GM23338 (cell line): ENCODE data around the gene SLC35B4. TPM values are rescaled to one million over a fixed set of nuclear protein-coding genes. Genes with fewer than 3 reads are reported as not detected.

Experiments
- ATAC-seq: fragments of 200-7000 bp; cut with Tn5 transposase; 3 replicates; pipeline ENCODE4 v1.9.1; 2020
- DNase-seq: peaks from one replicate; pipeline ENCODE4 v3.0.0-alpha.2; 2015; ENCODE audit warnings: low spot score
- H2AFZ ChIP-seq: fragments of 200-600 bp; sonication (generic); 2 replicates; pipeline ENCODE4 v1.8.0; 2016; ENCODE audit warnings: antibody characterized with exemption, mild to moderate bottlenecking, moderate library complexity
- H3F3A ChIP-seq: fragments of 200-600 bp; sonication (generic); replicated peaks from 2 replicates; pipeline ENCODE4 v1.8.0; 2017; ENCODE audit warnings: antibody characterized with exemption, mixed run types, low read depth
- H3K27ac ChIP-seq: fragments of 200-600 bp; sonication (generic); 2 replicates; pipeline ENCODE4 v1.6.1; 2016; ENCODE audit warnings: low read depth
- H3K27me3 ChIP-seq: fragments of 200-600 bp; sonication (generic); 2 replicates; pipeline ENCODE4 v1.8.0; 2016; ENCODE audit warnings: mild to moderate bottlenecking, mixed run types, moderate library complexity; ENCODE audit not compliant: insufficient read depth
- H3K36me3 ChIP-seq: fragments of 200-600 bp; sonication (generic); 2 replicates; pipeline ENCODE4 v1.8.0; 2016; ENCODE audit warnings: mild to moderate bottlenecking; ENCODE audit not compliant: insufficient read depth
- H3K4me1 ChIP-seq: fragments of 200-600 bp; sonication (generic); 2 replicates; pipeline ENCODE4 v1.8.0; 2016; ENCODE audit warnings: mild to moderate bottlenecking, moderate library complexity; ENCODE audit not compliant: insufficient read depth
- H3K4me2 ChIP-seq: fragments of 200-600 bp; sonication (generic); 2 replicates; pipeline ENCODE4 v1.7.1; 2017; ENCODE audit warnings: mixed run types
- H3K4me3 ChIP-seq: fragments of 200-600 bp; sonication (generic); 2 replicates; pipeline ENCODE4 v1.6.1; 2016; ENCODE audit warnings: mixed run types
- H3K79me2 ChIP-seq: fragments of 200-600 bp; sonication (generic); replicated peaks from 2 replicates; pipeline ENCODE4 v1.8.0; 2017; ENCODE audit warnings: mild to moderate bottlenecking; ENCODE audit not compliant: insufficient read depth
- H3K9me2 ChIP-seq: fragments of 200-600 bp; sonication (generic); 2 replicates; pipeline ENCODE4 v1.8.0; 2017; ENCODE audit not compliant: insufficient read depth
- H4K20me1 ChIP-seq: fragments of 200-600 bp; sonication (generic); replicated peaks from 2 replicates; pipeline ENCODE4 v1.8.0; 2017; ENCODE audit warnings: mild to moderate bottlenecking; ENCODE audit not compliant: insufficient read depth
- H3K27ac Mint-ChIP-seq: 2 replicates; pipeline ENCODE4 v1.8.0; 2020; ENCODE audit warnings: inconsistent platforms, mild to moderate bottlenecking, moderate library complexity, mixed read lengths
- H3K27me3 Mint-ChIP-seq: 3 replicates; pipeline ENCODE4 v1.8.0; 2022; ENCODE audit warnings: low read depth, mild to moderate bottlenecking, moderate library complexity, mixed read lengths, inconsistent platforms; ENCODE audit not compliant: insufficient read depth, poor library complexity
- H3K36me3 Mint-ChIP-seq: 3 replicates; pipeline ENCODE4 v1.8.0; 2021; ENCODE audit warnings: low read depth, mild to moderate bottlenecking, inconsistent platforms, moderate library complexity, mixed read lengths
- H3K4me1 Mint-ChIP-seq: 3 replicates; pipeline ENCODE4 v1.8.0; 2020; ENCODE audit warnings: mild to moderate bottlenecking, inconsistent platforms, mixed read lengths
- H3K4me3 Mint-ChIP-seq: 3 replicates; pipeline ENCODE4 v1.8.0; 2021; ENCODE audit warnings: moderate library complexity, mild to moderate bottlenecking, inconsistent platforms, mixed read lengths
- H3K9me3 Mint-ChIP-seq: 3 replicates; pipeline ENCODE4 v1.8.0; 2020; ENCODE audit warnings: moderate library complexity, mild to moderate bottlenecking, inconsistent platforms, mixed read lengths
- CREB1 ChIP-seq: fragments of 250-450 bp; sonication (Bioruptor Pico); IDR thresholded peaks from 2 replicates; pipeline ENCODE4 v1.5.0; 2020; ENCODE audit warnings: low read depth, mild to moderate bottlenecking, moderate library complexity
- EZH2 ChIP-seq: fragments of 200-600 bp; sonication (generic); IDR thresholded peaks from one replicate; pipeline ENCODE4 v1.8.0; 2017; ENCODE audit warnings: antibody characterized with exemption, mild to moderate bottlenecking, low read depth; ENCODE audit not compliant: unreplicated experiment
- EZH2phosphoT487 ChIP-seq: fragments of 200-600 bp; sonication (generic); IDR thresholded peaks from one replicate; pipeline ENCODE4 v1.8.1; 2018; ENCODE audit warnings: antibody characterized with exemption; ENCODE audit not compliant: unreplicated experiment
- NANOG ChIP-seq: IDR thresholded peaks from 2 replicates; pipeline ENCODE4 v1.6.1; 2016; ENCODE audit warnings: antibody characterized with exemption, borderline replicate concordance
- POLR2AphosphoS5 ChIP-seq: IDR thresholded peaks from 2 replicates; pipeline ENCODE4 v1.6.1; 2016; ENCODE audit warnings: antibody characterized with exemption, low read depth
- STAT1 ChIP-seq: IDR thresholded peaks from one replicate; pipeline ENCODE4 v1.6.1; 2016; ENCODE audit warnings: antibody characterized with exemption; ENCODE audit not compliant: unreplicated experiment
- ZNF114 ChIP-seq: fragments of 250-450 bp; sonication (Bioruptor Pico); IDR thresholded peaks from 2 replicates; pipeline ENCODE4 v1.5.0; 2020; ENCODE audit warnings: mild to moderate bottlenecking, moderate library complexity
- ZNF331 ChIP-seq: fragments of 250-450 bp; sonication (Bioruptor Pico); IDR thresholded peaks from 2 replicates; pipeline ENCODE4 v1.5.0; 2020; ENCODE audit warnings: low read depth, mild to moderate bottlenecking, moderate library complexity
- polyA plus RNA-seq: library from polyadenylated mRNA; unstranded; fragments of >200 nt; fragmentation: Nextera tagmentation; extraction: Ambion mirVana; gene quantifications from 2 replicates; pipeline ENCODE4 v1.2.1, GENCODE V29; 2016
- total RNA-seq: library from RNA; depleted of rRNA; stranded (reverse); fragments of >200 nt; shearing (Covaris generic); gene quantifications from 2 replicates; pipeline ENCODE4 v1.2.3, GENCODE V29; 2014
- TF ChIP-seq, protein P1 (sequence below), 2 experiments: fragments of 200-600 bp in 1 of 2; sonication (generic) in 1 of 2; conservative IDR thresholded peaks; 2 replicates each; pipeline versions ENCODE4 v1.5.1 to v1.6.1; 2016 to 2017; ENCODE audit warnings: antibody characterized with exemption in 2 of 2, low read depth in 2 of 2, mild to moderate bottlenecking in 2 of 2, moderate library complexity in 1 of 2
- TF ChIP-seq, protein P2 (sequence below): IDR thresholded peaks from 2 replicates; pipeline ENCODE4 v1.6.1; 2016; ENCODE audit warnings: antibody characterized with exemption
- TF ChIP-seq, protein P3 (sequence below): IDR thresholded peaks from one replicate; pipeline ENCODE4 v1.6.1; 2018; ENCODE audit warnings: antibody characterized with exemption; ENCODE audit not compliant: unreplicated experiment

SLC35B4 gene
- total and polyA plus RNA-seq, 2 experiments from 2014 or later, result 22.6 to 29.7 TPM

DNA sequence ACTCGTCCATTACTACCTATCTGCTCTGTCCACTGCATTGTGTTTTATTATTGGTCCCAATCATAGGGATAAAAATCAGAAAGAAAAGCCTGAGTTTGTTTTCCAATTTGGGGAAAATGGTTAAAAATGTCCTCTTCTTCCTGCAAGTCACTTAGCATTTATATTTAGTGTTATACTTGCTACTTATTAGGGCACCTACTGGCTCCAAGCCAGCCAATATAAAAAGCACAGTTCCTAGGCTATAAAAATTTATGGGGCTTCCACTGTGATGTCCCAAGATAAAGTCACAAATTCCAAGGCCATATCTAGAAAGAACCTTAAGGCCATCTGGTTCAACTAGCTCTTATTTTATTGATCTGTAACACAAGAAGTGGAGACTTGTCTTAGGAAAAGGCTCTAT lies 3.2 kb downstream of the SLC35B4 start:
- Histone ChIP-seq H3F3A (no peaks in the 10 kb centered on the region), H3K79me2 (peaks cover 29% of the 10 kb centered on the region), H3K4me2 (no peak overlapping the region), H3K9me2 (no peaks in the 10 kb centered on the region), H3K27me3 (no peaks in the 10 kb centered on the region), H4K20me1 (peaks cover 1% of the 10 kb centered on the region; the same call in 1 of the 2 replicates), H3K4me3 (no peak overlapping the region), H3K4me1 (peaks cover 8% of the 10 kb centered on the region), H3K36me3 (no peaks in the 10 kb centered on the region), H2AFZ (no peak overlapping the region), H3K27ac (no peak overlapping the region)
- H3K27ac Mint-ChIP-seq, result no peak overlapping the region
- H3K4me3 Mint-ChIP-seq, result no peak overlapping the region
- H3K36me3 Mint-ChIP-seq, result 0 out of 3 replicates have a peak, but pooled peaks cover 2% of the 10 kb centered on the region
- no peaks in the 10 kb centered on the region for H3K27me3 Mint-ChIP-seq
- TF ChIP-seq POLR2AphosphoS5 (no peak), STAT1 (no peak), ZNF114 (CRISPR knock-in tag) (no peak), EZH2 (no peak), NANOG (no peak), CREB1 (CRISPR knock-in tag) (no peak), ZNF331 (CRISPR knock-in tag) (no peak)
- TF ChIP-seq, protein P1, sequence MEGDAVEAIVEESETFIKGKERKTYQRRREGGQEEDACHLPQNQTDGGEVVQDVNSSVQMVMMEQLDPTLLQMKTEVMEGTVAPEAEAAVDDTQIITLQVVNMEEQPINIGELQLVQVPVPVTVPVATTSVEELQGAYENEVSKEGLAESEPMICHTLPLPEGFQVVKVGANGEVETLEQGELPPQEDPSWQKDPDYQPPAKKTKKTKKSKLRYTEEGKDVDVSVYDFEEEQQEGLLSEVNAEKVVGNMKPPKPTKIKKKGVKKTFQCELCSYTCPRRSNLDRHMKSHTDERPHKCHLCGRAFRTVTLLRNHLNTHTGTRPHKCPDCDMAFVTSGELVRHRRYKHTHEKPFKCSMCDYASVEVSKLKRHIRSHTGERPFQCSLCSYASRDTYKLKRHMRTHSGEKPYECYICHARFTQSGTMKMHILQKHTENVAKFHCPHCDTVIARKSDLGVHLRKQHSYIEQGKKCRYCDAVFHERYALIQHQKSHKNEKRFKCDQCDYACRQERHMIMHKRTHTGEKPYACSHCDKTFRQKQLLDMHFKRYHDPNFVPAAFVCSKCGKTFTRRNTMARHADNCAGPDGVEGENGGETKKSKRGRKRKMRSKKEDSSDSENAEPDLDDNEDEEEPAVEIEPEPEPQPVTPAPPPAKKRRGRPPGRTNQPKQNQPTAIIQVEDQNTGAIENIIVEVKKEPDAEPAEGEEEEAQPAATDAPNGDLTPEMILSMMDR (conservative IDR thresholded peaks at IDR 0.05; ENCODE audit: low read depth in 2 of 2), result no peak
- TF ChIP-seq, protein P2, sequence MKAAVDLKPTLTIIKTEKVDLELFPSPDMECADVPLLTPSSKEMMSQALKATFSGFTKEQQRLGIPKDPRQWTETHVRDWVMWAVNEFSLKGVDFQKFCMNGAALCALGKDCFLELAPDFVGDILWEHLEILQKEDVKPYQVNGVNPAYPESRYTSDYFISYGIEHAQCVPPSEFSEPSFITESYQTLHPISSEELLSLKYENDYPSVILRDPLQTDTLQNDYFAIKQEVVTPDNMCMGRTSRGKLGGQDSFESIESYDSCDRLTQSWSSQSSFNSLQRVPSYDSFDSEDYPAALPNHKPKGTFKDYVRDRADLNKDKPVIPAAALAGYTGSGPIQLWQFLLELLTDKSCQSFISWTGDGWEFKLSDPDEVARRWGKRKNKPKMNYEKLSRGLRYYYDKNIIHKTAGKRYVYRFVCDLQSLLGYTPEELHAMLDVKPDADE, result no peak
- TF ChIP-seq, protein P3, sequence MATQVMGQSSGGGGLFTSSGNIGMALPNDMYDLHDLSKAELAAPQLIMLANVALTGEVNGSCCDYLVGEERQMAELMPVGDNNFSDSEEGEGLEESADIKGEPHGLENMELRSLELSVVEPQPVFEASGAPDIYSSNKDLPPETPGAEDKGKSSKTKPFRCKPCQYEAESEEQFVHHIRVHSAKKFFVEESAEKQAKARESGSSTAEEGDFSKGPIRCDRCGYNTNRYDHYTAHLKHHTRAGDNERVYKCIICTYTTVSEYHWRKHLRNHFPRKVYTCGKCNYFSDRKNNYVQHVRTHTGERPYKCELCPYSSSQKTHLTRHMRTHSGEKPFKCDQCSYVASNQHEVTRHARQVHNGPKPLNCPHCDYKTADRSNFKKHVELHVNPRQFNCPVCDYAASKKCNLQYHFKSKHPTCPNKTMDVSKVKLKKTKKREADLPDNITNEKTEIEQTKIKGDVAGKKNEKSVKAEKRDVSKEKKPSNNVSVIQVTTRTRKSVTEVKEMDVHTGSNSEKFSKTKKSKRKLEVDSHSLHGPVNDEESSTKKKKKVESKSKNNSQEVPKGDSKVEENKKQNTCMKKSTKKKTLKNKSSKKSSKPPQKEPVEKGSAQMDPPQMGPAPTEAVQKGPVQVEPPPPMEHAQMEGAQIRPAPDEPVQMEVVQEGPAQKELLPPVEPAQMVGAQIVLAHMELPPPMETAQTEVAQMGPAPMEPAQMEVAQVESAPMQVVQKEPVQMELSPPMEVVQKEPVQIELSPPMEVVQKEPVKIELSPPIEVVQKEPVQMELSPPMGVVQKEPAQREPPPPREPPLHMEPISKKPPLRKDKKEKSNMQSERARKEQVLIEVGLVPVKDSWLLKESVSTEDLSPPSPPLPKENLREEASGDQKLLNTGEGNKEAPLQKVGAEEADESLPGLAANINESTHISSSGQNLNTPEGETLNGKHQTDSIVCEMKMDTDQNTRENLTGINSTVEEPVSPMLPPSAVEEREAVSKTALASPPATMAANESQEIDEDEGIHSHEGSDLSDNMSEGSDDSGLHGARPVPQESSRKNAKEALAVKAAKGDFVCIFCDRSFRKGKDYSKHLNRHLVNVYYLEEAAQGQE, result no peak
- H3K9me3 Mint-ChIP-seq, result no peaks in the 10 kb centered on the region
- H3K4me1 Mint-ChIP-seq, result peaks cover 11% of the 10 kb centered on the region
- DNase-seq, result no peak
- no peak for ATAC-seq

DNA sequence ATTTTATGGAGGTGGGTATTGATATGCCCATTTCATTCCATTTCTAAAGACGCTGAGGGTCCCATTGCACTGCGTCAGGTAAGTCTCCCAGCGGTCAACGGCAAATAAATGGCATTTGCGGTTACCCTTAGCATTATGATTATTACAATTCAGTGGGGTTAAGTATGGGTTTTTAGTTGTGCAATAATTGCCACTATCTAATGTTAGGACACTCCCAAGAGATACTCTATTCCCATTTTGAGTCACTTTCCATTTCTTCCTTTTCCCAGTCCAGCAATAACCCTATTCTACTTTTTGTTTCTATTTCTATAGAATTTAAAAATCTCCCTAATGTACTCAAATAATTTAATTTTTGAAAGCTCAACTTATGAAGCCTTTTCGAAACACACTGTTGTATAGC lies 4.0 kb downstream of the SLC35B4 start:
- Histone ChIP-seq H3K36me3 (no peaks in the 10 kb centered on the region), H3K4me2 (no peak overlapping the region), H2AFZ (no peak overlapping the region), H3K9me2 (no peaks in the 10 kb centered on the region), H3K27me3 (no peaks in the 10 kb centered on the region), H3K79me2 (peaks cover 29% of the 10 kb centered on the region), H3F3A (no peaks in the 10 kb centered on the region), H3K4me1 (peaks cover 8% of the 10 kb centered on the region), H3K4me3 (no peak overlapping the region), H4K20me1 (peaks cover 4% of the 10 kb centered on the region; the same call in 1 of the 2 replicates), H3K27ac (no peak overlapping the region)
- Mint-ChIP-seq H3K27ac (no peak overlapping the region), H3K4me3 (no peak overlapping the region), H3K36me3 (0 out of 3 replicates have a peak, but pooled peaks cover 2% of the 10 kb centered on the region), H3K27me3 (no peaks in the 10 kb centered on the region), H3K9me3 (no peaks in the 10 kb centered on the region), H3K4me1 (peaks cover 11% of the 10 kb centered on the region)
- DNase-seq (no peak), ATAC-seq (no peak)
- TF ChIP-seq CREB1 (CRISPR knock-in tag), result no peak
- TF ChIP-seq ZNF114 (CRISPR knock-in tag), result no peak
- no peak for TF ChIP-seq NANOG
- no peak for TF ChIP-seq EZH2phosphoT487
- TF ChIP-seq, protein P2, result no peak
- TF ChIP-seq POLR2AphosphoS5, result no peak
- TF ChIP-seq EZH2, result no peak
